Thymus (tissue), 14 donors: ENCODE data around the gene POMGNT1. TPM values are rescaled to one million over a fixed set of nuclear protein-coding genes. Genes with fewer than 3 reads are reported as not detected.
"Not testable (repeated sequence)": the region's sequence is repeated elsewhere in the genome, so short reads cannot be mapped to it uniquely, and the experiment has no call there.

Experiments used
- DNase-seq, 9 donors: peaks; one replicate each; pipeline ENCODE4 v3.0.0-alpha.2; 2013; ENCODE audit warnings: low spot score in 9 of 9, low read depth in 6 of 9, missing footprints in 1 of 9
- H3K27ac ChIP-seq, 2 donors: one replicate each; pipeline ENCODE4 v1.5.1; 2013; ENCODE audit warnings: control low read depth in 1 of 2, low read depth in 1 of 2, low read length in 1 of 2, mild to moderate bottlenecking in 1 of 2, moderate library complexity in 1 of 2
- H3K27me3 ChIP-seq, 2 donors: one replicate each; pipeline ENCODE4 v1.5.1; 2013; ENCODE audit warnings: low read length in 1 of 2; ENCODE audit not compliant: control insufficient read depth in 2 of 2, insufficient read depth in 1 of 2
- H3K36me3 ChIP-seq, 2 donors: one replicate each; pipeline ENCODE4 v1.5.1; 2013; ENCODE audit warnings: low read length in 1 of 2, mild to moderate bottlenecking in 1 of 2, moderate library complexity in 1 of 2; ENCODE audit not compliant: control insufficient read depth in 2 of 2, insufficient read depth in 2 of 2
- H3K4me1 ChIP-seq, 2 donors: one replicate each; pipeline ENCODE4 v1.5.1; 2013; ENCODE audit warnings: low read length in 2 of 2; ENCODE audit not compliant: control insufficient read depth in 2 of 2, insufficient read depth in 2 of 2
- H3K4me3 ChIP-seq, 2 donors: one replicate each; pipeline ENCODE4 v1.5.1; 2013; ENCODE audit warnings: low read length in 2 of 2, control low read depth in 1 of 2, mild to moderate bottlenecking in 1 of 2
- H3K9me3 ChIP-seq, 2 donors: one replicate each; pipeline ENCODE4 v1.5.1; 2013; ENCODE audit warnings: low read length in 1 of 2, mild to moderate bottlenecking in 1 of 2; ENCODE audit not compliant: control insufficient read depth in 2 of 2, insufficient read depth in 1 of 2
- WGBS: extraction: QIAGEN DNeasy Blood & Tissue Kit; methylation state at CpG from one replicate; pipeline ENCODE4 v1.1.7; 2013; 5-methylcytosine and 5-hydroxymethylcytosine counted together
- long read RNA-seq, 10 donors: transcript quantifications; one replicate each; lab custom pipeline, GENCODE V29; 2026
- polyA plus RNA-seq: library from polyadenylated mRNA; stranded (reverse); fragments of 200-250 nt; gene quantifications from one replicate; pipeline ENCODE4 v1.2.3, GENCODE V29; 2013
- total RNA-seq: library from RNA; stranded (reverse); fragments of 120-200 nt; gene quantifications from one replicate; pipeline ENCODE4 v1.2.4, GENCODE V29; 2013
- donor health status: healthy.

The POMGNT1 gene
- total RNA-seq (40.9 TPM), polyA plus RNA-seq (44.9 TPM)
- long read RNA-seq, donor 1 = 0 reads
- long read RNA-seq, donor 2, transcript POMGNT1-201 (22 exons, 2,728 nt) = major isoform, 9 of 11 reads
- long read RNA-seq, donor 2, partial matches to known transcripts = 0 of 11 reads
- long read RNA-seq, donor 2, other reads (novel, unspliced or antisense) = 0 of 11 reads
- long read RNA-seq, donor 3, partial matches to known transcripts = 36 of 39 reads
- long read RNA-seq, donor 3, other reads (novel, unspliced or antisense) = 0 of 39 reads
- long read RNA-seq, donor 4, partial matches to known transcripts = 0 of 1 reads
- long read RNA-seq, donor 4, other reads (novel, unspliced or antisense) = 0 of 1 reads
- long read RNA-seq, donor 5, transcript POMGNT1-201 (22 exons, 2,728 nt) = major isoform, 8 of 9 reads
- long read RNA-seq, donor 5, partial matches to known transcripts = 0 of 9 reads
- long read RNA-seq, donor 5, other reads (novel, unspliced or antisense) = 0 of 9 reads
- long read RNA-seq, donor 6, transcript POMGNT1-201 (22 exons, 2,728 nt) = major isoform, 8 of 8 reads
- long read RNA-seq, donor 6, partial matches to known transcripts = 0 of 8 reads
- long read RNA-seq, donor 6, other reads (novel, unspliced or antisense) = 0 of 8 reads
- long read RNA-seq, donor 7, partial matches to known transcripts = 0 of 1 reads
- long read RNA-seq, donor 7, other reads (novel, unspliced or antisense) = 0 of 1 reads
- long read RNA-seq, donor 8, partial matches to known transcripts = 0 of 2 reads
- long read RNA-seq, donor 8, other reads (novel, unspliced or antisense) = 0 of 2 reads
- long read RNA-seq, donor 9, partial matches to known transcripts = 0 of 3 reads
- long read RNA-seq, donor 9, other reads (novel, unspliced or antisense) = 0 of 3 reads
- long read RNA-seq, donor 10, partial matches to known transcripts = 0 of 4 reads
- long read RNA-seq, donor 10, other reads (novel, unspliced or antisense) = 0 of 4 reads

DNA sequence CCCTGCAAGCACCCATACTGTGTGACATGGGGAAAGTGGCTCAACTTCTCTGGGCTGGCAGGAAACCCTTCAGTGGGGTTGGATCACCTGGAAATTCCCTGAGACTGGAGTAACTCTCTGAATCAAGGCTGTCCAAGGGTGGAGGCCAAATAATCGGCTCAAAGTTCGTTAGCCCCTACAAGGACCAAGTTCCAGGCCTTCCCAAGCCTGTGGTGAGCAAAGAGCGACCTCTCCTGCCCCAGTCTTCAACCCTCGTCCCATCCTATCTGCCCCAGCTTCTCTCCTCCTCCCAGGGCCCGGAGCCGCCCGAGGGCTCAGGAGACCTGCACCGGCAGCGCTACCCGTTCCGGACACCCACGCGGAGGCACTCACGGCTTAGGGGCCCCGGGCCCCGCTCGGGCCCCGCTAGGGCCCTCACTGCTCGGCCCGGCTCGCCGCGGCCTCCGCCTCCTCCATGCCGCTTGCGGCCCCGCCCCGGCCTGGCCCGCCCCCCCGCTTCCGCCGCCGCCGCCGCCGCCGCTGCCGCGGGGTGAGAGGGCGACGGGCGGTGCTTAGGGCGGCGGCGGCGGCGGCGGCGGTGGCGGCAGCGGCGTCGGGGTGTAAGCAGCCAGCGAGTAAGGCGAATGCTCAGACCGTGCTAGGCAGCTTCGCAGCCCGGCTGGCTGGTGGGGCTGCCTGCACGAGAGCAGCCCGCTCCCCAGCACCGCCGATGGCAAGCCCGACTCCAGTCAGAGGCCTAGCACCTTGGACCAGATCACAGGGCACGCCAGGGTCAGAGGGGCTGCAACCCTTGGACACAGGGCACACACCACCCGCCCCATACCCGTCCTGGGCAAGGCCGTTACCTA is at the start of gene POMGNT1:
Gene POMGNT1 (minus strand): TSS at position 471 of the 848 bp plus-strand sequence. CDS start 613 bp downstream, outside the sequence.
- H3K4me3 ChIP-seq = peak within 1 kb of the TSS; percentile 73 to 82
- WGBS = 2% methylated on average over 67 of the region's 67 CpGs
- peak in 7 of 9 donors; percentile 25 to 86 (median 43) for DNase-seq
- peak within 1 kb of the TSS; percentile 29 to 88 for H3K27ac ChIP-seq
- no peaks in the 10 kb centered on the region for H3K9me3 ChIP-seq
- H3K4me1 ChIP-seq = peaks cover 9 to 21% of the 10 kb centered on the region in 2 donors
- H3K27me3 ChIP-seq = peaks cover 0 to 3% of the 10 kb centered on the region in 2 donors
- H3K36me3 ChIP-seq = peaks cover 17 to 20% of the 10 kb centered on the region in 2 donors

DNA sequence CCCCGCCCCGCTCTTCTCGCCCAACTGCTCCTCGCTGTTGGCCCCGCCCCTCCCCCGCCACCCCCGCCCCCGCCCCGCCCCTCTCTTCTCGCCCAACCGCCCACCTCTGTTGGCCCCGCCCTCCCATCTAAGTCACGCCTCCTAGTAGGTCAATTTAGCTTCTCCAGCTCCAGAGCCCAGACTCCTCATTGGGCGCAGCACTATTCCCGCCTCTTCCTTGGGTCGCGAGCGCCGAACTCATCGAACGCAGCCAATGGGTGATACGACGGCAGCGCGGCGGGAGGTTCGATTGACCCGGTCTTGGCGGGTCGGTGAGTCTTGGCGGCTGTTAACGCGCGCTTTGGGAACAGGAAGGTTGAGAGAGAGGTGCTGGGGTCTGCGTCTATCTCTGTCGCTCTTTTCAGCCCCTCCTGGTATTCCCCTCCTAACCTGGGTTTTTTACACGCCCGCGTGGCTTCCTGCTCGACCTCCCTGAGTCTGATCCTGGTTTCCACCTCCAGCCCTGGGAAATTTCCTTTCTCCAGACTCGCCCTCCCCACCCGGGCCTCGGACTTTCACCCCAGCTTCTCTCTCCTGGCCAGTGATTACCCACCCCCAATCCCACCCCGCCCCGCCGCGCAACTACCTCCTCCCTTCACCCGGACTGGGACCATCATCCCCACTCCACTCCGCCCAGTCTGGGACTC is 49.3 kb upstream of the POMGNT1 start, which contains the start of gene RAD54L:
Gene RAD54L (plus strand): TSS at position 328 of the 686 bp plus-strand sequence. CDS start 643 bp downstream, outside the sequence.
- Histone ChIP-seq H3K9me3 (peaks cover 0 to 1% of the 10 kb centered on the region in 2 donors), H3K27me3 (no peaks in the 10 kb centered on the region), H3K4me1 (peaks cover 17 to 31% of the 10 kb centered on the region in 2 donors), H3K27ac (peak within 1 kb of the TSS; percentile 1 to 74), H3K36me3 (peaks cover 15 to 27% of the 10 kb centered on the region in 2 donors), H3K4me3 (peak within 1 kb of the TSS; percentile 65 to 75)
- under 1% methylated on average over 49 of the region's 49 CpGs for WGBS
- peak; percentile 91 to 98 (median 93) for DNase-seq

DNA sequence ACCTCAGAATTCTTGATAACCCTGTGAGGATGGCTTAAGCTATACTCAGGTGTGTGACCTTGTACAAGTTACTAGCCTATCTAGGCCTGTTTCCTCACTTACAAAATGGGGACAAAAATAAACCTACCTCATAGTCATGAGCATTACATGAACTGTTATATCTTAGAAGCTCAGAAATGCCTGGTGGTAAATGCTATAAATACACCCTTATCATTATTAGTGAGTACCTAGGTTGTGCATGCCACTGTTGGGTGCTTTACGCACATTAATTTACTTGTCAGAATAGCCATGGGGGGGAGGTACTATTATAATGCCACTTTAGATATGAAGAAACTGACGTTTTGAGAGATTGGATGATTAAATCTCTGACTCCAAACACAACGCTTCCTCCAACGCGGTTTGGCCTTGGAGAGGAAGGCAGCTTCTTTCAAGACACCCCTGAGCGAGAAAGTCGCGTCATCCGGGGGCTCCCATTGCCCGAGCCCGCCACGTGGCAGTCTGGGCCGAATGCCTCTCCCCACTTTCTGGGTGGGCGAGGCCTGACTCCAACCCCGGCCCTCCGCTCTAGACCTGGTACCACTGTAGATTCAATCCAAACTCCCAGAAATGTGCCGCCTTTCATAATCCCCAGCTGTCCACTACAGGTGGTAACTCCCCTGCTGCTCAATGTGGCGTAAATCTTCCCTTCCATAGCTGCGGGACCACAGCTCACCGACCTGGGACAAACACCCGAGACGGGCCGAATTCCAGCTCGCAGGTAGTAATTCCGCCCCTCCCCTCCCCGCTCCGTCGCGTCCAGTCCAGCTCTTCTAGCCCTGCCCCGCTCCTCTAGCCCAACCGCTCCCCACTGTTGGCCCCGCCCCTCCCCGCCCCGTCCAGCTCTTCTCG is 48.6 kb upstream of the POMGNT1 start:
- Histone ChIP-seq H3K4me3 (peak overlapping the region; percentile 48 to 74), H3K36me3 (peaks cover 12 to 20% of the 10 kb centered on the region in 2 donors), H3K27me3 (no peaks in the 10 kb centered on the region), H3K9me3 (peaks cover 0 to 1% of the 10 kb centered on the region in 2 donors), H3K27ac (peak overlapping the region; percentile 1 to 72), H3K4me1 (peaks cover 17 to 31% of the 10 kb centered on the region in 2 donors)
- DNase-seq = peak in 4 of 9 donors; percentile 23 to 69 (median 36)
- 3% methylated on average over 35 of the region's 35 CpGs for WGBS

- Histone ChIP-seq H3K36me3 (peaks cover 8 to 14% of the 10 kb centered on the region in 2 donors), H3K27ac (peak overlapping the region in 1 of 2 donors; percentile 72), H3K4me1 (peaks cover 17 to 31% of the 10 kb centered on the region in 2 donors)
- DNase-seq, H3K4me3 ChIP-seq, H3K9me3 ChIP-seq, H3K27me3 ChIP-seq: not testable (repeated sequence)
- 97% methylated on average over 17 of the region's 17 CpGs for WGBS
Measured at GRCh38 chr1:46246136-46246535, 47.9 kb upstream of the POMGNT1 start.

- Histone ChIP-seq H3K36me3 (peaks cover 4 to 7% of the 10 kb centered on the region in 2 donors), H3K9me3 (peaks cover 0 to 1% of the 10 kb centered on the region in 2 donors), H3K27me3 (no peaks in the 10 kb centered on the region), H3K4me3 (no peak overlapping the region), H3K27ac (no peak overlapping the region), H3K4me1 (peaks cover 17 to 31% of the 10 kb centered on the region in 2 donors)
- 70% methylated on average over 3 of the region's 3 CpGs for WGBS
- DNase-seq = peak in 5 of 9 donors; percentile 13 to 69 (median 35)
Measured at GRCh38 chr1:46244656-46245371, 46.6 kb upstream of the POMGNT1 start.

GRCh38 chr1:46243831-46244230 is 45.6 kb upstream of the POMGNT1 start:
- not testable (repeated sequence) for H3K27me3 ChIP-seq, H3K36me3 ChIP-seq, H3K9me3 ChIP-seq, H3K27ac ChIP-seq, DNase-seq, H3K4me3 ChIP-seq
- 98% methylated on average over 3 of the region's 3 CpGs for WGBS
- H3K4me1 ChIP-seq = peaks cover 12 to 24% of the 10 kb centered on the region in 2 donors

DNA sequence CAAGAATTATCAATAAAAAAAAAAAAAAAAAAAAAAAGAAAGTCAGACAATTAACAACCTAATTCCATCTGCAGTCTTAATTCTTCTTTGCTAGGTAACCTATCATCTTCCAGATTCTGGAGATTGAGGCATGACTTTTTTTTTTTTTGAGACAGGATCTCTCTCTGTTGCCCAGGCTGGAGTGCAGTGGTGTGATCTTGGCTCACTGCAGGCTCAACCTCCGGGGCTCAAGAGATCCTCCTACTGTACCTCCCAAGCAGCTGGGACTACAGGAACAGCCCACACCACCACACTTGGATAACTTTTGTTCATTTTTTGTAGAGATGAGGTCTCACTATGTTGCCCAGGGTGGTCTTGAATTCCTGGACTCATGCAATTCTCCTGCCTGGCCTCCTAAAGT is 44.7 kb upstream of the POMGNT1 start:
- no peak for DNase-seq
- H3K9me3 ChIP-seq = peaks cover 0 to 1% of the 10 kb centered on the region in 2 donors

More for the DNA sequence above, 44.7 kb upstream of the POMGNT1 start:
- no peaks in the 10 kb centered on the region for H3K27me3 ChIP-seq
- H3K36me3 ChIP-seq = no peaks in the 10 kb centered on the region
- no peak overlapping the region for H3K4me3 ChIP-seq
- H3K4me1 ChIP-seq = peaks cover 4 to 16% of the 10 kb centered on the region in 2 donors
- WGBS = 96% methylated on average over 1 of the region's 1 CpG
- no peak overlapping the region for H3K27ac ChIP-seq
